ENCODE measurements around the gene BMP4. TPM values are rescaled to one million over a fixed set of nuclear protein-coding genes. Genes with fewer than 3 reads are reported as not detected.

BMP4 gene
- total and polyA plus RNA-seq, 10 of the 15 experiments (the other 5 are each of a cell fraction or from before 2014, with no cell fraction given) = 0.11 to 1.8 (median 0.60) TPM; not detected in 1

DNA sequence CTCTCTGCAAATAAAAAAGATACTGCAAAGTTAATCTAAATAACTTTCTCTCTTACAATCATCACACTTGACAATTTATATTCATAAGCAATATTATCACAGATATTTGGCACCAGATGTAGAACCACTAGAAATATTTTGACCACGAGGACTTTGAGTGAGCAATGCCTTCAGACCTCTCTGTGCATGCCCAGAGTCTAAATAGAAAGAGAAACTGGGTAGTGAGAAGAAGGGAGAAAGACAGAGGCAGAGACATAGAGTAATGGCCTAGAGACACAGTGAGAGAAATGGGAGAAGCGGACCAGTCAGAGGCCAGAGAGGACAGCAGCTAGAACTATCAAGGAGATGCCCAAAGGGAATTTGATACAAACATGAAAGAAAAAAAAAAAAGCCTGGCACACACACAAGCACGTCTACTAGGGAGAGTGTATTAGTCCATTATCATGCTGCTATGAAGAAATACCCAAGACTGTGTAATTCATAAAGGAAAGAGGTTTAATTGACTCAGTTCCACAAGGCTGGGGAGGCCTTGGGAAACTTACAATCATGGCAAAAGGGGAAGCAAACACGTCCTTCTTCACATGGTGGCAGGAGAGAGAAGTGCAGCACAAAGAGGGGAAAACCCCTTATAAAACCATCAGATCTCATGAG, 41.1 kb downstream of the BMP4 start:
- Histone ChIP-seq H3K4me1 (ENCODE audit: control insufficient read depth, insufficient read depth, low read length) (no peaks in the 10 kb centered on the region), H2AFZ (ENCODE audit: control insufficient read depth, low read depth, low read length) (no peak overlapping the region), H3K9me3 (replicated peaks; ENCODE audit: control insufficient read depth, insufficient read depth, low read length) (no peaks in the 10 kb centered on the region; the same call in 1 of the 3 replicates), H3K4me2 (ENCODE audit: control insufficient read depth, insufficient read depth) (no peak overlapping the region), H3K9ac (ENCODE audit: control insufficient read depth, insufficient read depth, low read length) (no peak overlapping the region), H4K20me1 (ENCODE audit: control insufficient read depth, insufficient read depth) (no peaks in the 10 kb centered on the region), H3K79me2 (ENCODE audit: control insufficient read depth, insufficient read depth, low read length) (no peaks in the 10 kb centered on the region), H3K36me3 (ENCODE audit: control insufficient read depth in 2 of 2, insufficient read depth in 2 of 2, low read length in 1 of 2) (no peaks in the 10 kb centered on the region), H3K4me3 (no peak overlapping the region), H3K27ac (ENCODE audit: control insufficient read depth, insufficient read depth) (no peak overlapping the region), H3K27me3 (replicated peaks in 1 of 2; ENCODE audit: control insufficient read depth in 2 of 2, insufficient read depth in 2 of 2, low read length in 1 of 2) (no peaks in the 10 kb centered on the region)
- intact Hi-C loops (cut with micrococcal nuclease; ENCODE audit: unreplicated experiment) (no loop called here), in situ Hi-C loops (cut with MboI) (no loop called here)
- ChIA-PET POLR2A (no interaction called here), SMC1A (ENCODE audit: uncharacterized antibody, unreplicated experiment) (no interaction called here), CTCF (no interaction called here), RAD21 (ENCODE audit: unreplicated experiment) (no interaction called here)
- TF ChIP-seq, protein P1, sequence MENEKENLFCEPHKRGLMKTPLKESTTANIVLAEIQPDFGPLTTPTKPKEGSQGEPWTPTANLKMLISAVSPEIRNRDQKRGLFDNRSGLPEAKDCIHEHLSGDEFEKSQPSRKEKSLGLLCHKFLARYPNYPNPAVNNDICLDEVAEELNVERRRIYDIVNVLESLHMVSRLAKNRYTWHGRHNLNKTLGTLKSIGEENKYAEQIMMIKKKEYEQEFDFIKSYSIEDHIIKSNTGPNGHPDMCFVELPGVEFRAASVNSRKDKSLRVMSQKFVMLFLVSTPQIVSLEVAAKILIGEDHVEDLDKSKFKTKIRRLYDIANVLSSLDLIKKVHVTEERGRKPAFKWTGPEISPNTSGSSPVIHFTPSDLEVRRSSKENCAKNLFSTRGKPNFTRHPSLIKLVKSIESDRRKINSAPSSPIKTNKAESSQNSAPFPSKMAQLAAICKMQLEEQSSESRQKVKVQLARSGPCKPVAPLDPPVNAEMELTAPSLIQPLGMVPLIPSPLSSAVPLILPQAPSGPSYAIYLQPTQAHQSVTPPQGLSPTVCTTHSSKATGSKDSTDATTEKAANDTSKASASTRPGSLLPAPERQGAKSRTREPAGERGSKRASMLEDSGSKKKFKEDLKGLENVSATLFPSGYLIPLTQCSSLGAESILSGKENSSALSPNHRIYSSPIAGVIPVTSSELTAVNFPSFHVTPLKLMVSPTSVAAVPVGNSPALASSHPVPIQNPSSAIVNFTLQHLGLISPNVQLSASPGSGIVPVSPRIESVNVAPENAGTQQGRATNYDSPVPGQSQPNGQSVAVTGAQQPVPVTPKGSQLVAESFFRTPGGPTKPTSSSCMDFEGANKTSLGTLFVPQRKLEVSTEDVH (IDR thresholded peaks at IDR 0.05; ENCODE audit: low read depth, partially characterized antibody) = no peak
- TF ChIP-seq STAT1 (conservative IDR thresholded peaks at IDR 0.05) (no peak), POLR2A (IDR thresholded peaks at IDR 0.05; ENCODE audit: low read depth, low read length) (no peak), SMAD5 (IDR thresholded peaks at IDR 0.05; ENCODE audit: low read depth) (no peak), RUNX3 (IDR thresholded peaks at IDR 0.05; ENCODE audit: low read length) (no peak), STAT3 (IDR thresholded peaks at IDR 0.05; ENCODE audit: low read depth, low read length) (no peak), NFYB (IDR thresholded peaks at IDR 0.05; ENCODE audit: insufficient read depth, low read depth, low read length) (no peak), TAF1 (IDR thresholded peaks at IDR 0.05; ENCODE audit: borderline replicate concordance, low read depth, low read length) (no peak)
- TF ChIP-seq, protein P2, sequence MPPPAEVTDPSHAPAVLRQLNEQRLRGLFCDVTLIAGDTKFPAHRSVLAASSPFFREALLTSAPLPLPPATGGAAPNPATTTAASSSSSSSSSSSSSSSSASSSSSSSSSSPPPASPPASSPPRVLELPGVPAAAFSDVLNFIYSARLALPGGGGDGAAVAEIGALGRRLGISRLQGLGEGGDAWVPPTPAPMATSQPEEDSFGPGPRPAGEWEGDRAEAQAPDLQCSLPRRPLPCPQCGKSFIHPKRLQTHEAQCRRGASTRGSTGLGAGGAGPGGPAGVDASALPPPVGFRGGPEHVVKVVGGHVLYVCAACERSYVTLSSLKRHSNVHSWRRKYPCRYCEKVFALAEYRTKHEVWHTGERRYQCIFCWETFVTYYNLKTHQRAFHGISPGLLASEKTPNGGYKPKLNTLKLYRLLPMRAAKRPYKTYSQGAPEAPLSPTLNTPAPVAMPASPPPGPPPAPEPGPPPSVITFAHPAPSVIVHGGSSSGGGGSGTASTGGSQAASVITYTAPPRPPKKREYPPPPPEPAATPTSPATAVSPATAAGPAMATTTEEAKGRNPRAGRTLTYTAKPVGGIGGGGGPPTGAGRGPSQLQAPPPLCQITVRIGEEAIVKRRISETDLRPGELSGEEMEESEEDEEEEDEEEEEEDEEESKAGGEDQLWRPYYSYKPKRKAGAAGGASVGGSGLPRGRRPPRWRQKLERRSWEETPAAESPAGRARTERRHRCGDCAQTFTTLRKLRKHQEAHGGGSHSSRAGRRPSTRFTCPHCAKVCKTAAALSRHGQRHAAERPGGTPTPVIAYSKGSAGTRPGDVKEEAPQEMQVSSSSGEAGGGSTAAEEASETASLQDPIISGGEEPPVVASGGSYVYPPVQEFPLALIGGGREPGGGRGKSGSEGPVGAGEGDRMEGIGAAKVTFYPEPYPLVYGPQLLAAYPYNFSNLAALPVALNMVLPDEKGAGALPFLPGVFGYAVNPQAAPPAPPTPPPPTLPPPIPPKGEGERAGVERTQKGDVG (CRISPR knock-in tag; IDR thresholded peaks at IDR 0.05) = no peak
- BruUV-seq (replicated peaks) = no TSS peak
- 27% methylated on average over 3 of the region's 4 CpGs for WGBS (ENCODE audit: insufficient coverage, insufficient replicate concordance, low lambda C conversion rate, missing lambda C conversion rate)
- no peak for FAIRE-seq
- no peak for ATAC-seq
- DNase-seq (ENCODE audit: low read depth, low spot score) = no peak

Data from GM12878 (cell line).